Fibroblast of the conjunctiva (primary cell): ENCODE results near the gene TRAF3.
"Not testable (repeated sequence)": the region's sequence is repeated elsewhere in the genome, so short reads cannot be mapped to it uniquely, and the experiment has no call there.

Experiments used
- DNase-seq: peaks from one replicate; pipeline ENCODE4 v3.0.0-alpha.2; 2010; ENCODE audit warnings: low read depth

Gene TRAF3

DNA sequence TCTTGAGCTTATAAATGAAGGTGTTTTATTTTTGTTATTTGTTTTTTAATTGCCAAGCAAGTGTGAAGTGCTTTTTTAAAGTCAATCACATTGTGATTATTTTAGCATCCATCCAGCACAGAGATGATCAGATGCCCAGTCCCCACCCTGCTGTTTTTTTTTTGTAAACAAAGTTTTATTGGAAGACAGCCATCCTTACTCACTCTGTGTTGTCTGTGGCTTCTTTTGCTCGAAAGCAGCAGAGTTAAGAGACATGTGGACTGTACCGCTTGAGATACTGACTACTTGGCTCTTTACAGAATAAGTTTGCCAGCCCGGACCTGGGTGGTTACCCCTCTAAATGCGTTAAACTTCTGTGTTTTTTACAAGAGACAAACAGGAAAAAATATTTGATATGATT is 114.3 kb downstream of the TRAF3 start:
- peak; percentile 22 for DNase-seq

- DNase-seq: no peak
Measured at GRCh38 chr14:102892651-102893050, 115.4 kb downstream of the TRAF3 start.

- peak; percentile 86 for DNase-seq
Measured at GRCh38 chr14:102893452-102893851, 116.2 kb downstream of the TRAF3 start.

DNA sequence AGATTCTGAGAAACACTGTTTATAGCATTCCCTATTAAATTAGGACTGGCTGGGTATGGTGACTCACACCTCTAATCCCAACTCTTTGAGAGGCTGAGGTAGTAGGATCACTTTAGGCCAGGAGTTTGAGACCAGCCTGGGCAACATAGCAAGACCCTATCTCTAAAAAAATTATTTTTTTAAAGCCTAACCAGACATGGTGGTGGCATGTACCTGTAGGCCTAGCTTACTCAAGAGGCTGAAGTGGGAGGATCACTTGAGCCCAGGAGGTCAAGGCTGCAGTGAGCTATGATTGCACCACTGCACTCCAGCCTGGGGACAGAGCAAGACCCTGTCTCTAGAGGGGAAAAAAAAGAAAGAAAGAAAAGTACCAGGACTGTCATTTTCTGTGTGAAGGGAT is 119.5 kb downstream of the TRAF3 start:
- not testable (repeated sequence) for DNase-seq

DNA sequence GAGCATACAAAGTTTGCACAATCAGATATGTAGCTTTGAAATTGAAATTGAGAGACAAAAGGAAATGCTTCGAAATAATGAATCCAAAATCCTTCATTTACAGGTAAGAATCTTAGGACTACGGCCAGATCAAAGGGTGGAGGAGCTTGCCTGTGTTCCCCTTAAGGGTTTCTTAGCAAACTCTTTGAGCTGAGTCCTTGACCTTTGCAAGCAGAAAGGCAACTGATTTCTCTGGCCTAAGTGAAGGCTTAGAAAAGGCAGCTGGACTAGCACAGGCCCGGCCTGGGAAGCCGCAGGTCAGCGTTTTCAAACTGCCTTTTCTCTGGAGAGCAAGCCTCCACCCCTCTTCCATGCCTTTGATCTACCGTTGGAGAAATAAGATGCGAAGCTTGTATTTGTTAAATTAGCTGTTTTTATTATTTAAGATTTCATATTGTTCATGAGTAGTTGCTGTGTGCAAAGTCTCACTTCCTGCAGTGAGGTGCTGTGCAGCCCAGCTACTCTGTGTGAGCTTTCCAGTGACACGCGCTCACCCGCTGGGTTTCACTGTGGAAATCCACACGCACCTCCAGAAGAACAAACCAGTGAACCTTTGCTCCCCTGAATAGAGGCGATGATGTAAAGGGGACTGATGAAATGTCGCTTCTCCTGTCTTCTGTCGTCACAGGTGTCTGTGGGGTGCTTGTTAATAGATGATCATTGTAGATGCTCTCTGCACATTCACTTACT is 120.2 kb downstream of the TRAF3 start:
- no peak for DNase-seq

GRCh38 chr14:102898298-102898697 is 121.0 kb downstream of the TRAF3 start:
- DNase-seq: no peak

DNA sequence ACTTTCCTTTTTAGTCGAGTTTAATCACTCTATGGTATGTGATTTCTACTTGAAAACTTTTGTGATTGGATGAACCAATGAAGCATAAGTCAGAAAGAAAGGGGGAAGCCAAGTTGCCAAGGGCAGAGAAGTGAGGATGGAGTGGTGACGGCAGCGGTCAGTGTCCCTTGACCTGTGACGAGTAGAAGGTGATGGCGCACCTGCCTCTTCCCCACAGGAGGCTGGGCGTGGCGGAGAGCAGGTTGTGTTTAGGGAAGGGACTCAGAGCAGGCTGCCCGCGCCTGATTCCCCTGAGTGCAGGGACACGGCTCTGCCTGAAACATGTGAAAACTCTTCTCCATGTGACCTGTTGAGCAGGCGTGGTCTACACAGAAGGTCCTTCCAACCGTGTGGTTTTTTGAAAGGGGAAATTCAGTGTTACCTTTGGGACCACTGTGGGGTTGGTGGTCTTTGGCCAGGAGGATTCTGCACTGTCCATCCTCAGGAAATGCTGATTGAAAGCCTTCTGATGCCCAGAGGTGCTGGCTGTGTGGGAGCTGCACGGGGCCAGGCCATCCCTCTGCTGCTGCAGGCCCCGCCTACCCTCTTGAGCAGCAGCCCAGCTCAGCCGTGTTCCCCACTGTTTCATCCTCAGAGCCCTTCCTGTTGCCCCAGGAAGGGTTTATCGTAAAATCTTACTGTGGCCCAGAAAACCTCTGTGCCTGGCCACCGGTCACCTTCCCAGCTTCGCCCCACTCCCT is 121.7 kb downstream of the TRAF3 start:
- no peak for DNase-seq

DNA sequence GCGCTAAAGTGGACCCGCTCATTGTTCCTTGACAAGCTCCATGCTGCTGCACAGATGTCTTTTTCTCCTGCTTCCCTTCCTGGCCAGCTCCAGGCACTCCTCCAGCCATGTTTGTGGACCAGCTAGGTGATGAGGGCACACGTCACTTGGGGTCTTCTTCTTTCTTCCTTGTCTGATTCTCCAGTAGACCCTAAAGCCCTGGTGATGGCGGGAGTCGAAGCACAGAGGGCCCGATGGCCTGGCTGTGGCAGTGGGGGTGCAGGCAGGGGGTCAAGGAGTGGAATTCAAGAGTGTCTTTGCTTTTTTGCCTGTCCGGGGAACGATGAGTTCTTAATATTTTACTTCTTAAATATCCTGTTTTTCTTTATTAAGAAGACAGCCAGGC is 122.3 kb downstream of the TRAF3 start:
- DNase-seq: no peak

- no peak for DNase-seq
Measured at GRCh38 chr14:102900631-102901571, 123.7 kb downstream of the TRAF3 start.

- no peak for DNase-seq
Measured at GRCh38 chr14:102901633-102902032, 124.4 kb downstream of the TRAF3 start.

- no peak for DNase-seq
Measured at GRCh38 chr14:102902086-102902485, 124.8 kb downstream of the TRAF3 start.

DNA sequence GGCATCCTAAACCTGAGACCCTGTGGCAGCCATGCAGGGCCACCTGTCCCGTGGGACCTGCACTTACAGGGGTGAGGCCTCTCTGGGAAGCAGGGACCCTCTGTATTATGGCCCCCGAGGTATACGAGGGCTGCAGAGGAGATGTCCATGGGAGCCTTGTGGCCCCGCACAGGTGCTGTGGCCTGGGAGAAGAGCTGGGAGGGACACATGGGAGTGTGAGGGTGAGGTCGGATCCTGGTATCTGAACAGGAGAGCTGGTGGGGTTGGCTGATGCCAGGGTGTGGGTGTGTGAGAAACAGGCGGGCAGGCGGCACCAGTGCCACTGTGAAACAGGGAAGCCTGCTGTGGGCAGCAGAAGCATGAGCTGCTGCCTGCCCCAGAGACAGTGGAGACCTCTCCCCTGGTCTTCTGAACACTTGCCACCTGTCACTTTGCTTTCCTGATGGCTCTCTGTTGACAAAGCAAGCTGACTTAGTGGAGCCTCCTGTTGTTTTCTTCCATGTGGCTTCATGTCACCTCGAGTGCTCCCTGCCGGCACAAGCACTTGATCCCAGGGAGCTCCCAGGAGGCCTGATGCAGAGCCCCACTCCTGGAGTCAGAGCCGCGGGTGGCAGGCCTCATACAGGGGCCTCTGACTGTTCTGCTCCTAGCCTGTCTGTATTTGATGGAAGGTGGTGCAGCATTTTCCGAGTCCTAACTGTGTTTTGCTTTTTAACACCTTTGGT is 125.4 kb downstream of the TRAF3 start:
- no peak for DNase-seq

DNA sequence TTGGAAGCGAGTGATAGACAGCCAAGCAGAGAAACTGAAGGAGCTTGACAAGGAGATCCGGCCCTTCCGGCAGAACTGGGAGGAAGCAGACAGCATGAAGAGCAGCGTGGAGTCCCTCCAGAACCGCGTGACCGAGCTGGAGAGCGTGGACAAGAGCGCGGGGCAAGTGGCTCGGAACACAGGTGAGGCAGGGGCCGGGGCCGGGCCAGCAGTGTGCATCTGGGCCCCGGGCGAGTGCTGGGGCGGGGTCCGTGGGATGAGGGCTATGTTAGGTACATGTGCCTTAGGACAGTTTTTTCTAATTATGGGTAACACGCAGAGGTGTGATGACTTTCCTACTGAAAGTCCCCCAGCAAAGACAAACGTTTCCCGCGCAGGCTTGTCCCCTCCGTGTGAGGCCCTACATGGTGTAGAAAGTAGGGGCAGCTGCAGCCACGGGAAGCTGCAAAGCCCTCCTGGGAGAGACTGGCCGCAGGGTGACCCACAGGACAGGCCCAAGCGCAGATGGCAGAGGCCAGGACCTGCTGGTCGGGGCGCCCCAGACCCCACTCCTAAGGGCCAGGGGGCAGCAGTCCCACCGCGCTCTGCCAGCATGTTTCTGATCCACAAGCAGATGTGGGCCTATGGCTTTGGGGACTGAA is 126.1 kb downstream of the TRAF3 start:
- no peak for DNase-seq

DNA sequence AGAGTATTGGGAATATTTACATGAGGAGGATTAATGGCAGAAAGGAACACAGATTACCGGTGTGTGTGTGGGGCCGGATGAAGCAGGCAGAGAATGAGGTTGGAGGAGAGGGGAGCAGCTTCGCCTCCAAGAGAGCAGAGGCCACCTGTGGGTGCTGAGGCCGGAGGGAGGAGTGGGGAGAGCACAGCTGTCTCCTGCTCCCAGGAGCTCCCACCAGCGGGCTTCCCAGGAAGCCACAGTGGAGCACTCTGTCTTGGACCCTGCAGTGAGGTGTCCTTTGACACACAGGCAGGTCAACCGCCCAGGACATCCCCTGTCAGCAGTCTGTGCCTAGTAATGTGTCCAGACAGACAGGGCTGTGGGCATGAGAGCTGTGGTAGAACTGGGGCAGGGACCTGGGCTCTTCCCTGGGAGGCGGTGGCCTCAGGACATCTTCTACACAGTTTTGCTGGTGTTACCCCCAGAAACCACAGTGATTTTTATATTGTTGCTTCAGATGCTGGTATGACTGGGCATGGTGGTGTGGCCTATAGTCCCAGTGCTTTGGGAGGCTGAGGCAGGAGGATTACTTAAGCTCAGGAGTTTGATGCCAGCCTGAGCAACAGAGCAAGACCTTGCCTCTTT is 126.8 kb downstream of the TRAF3 start:
- no peak for DNase-seq

DNA sequence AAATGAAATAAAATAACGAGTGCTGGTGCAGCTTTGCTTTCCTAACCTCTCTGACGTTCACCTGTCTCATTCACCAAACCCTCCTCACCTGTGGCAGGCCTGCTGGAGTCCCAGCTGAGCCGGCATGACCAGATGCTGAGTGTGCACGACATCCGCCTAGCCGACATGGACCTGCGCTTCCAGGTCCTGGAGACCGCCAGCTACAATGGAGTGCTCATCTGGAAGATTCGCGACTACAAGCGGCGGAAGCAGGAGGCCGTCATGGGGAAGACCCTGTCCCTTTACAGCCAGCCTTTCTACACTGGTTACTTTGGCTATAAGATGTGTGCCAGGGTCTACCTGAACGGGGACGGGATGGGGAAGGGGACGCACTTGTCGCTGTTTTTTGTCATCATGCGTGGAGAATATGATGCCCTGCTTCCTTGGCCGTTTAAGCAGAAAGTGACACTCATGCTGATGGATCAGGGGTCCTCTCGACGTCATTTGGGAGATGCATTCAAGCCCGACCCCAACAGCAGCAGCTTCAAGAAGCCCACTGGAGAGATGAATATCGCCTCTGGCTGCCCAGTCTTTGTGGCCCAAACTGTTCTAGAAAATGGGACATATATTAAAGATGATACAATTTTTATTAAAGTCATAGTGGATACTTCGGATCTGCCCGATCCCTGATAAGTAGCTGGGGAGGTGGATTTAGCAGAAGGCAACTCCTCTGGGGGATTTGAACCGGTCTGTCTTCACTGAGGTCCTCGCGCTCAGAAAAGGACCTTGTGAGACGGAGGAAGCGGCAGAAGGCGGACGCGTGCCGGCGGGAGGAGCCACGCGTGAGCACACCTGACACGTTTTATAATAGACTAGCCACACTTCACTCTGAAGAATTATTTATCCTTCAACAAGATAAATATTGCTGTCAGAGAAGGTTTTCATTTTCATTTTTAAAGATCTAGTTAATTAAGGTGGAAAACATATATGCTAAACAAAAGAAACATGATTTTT is 128.2 kb downstream of the TRAF3 start:
- no peak for DNase-seq

- DNase-seq: no peak
Measured at GRCh38 chr14:102906616-102907302, 129.5 kb downstream of the TRAF3 start.

DNA sequence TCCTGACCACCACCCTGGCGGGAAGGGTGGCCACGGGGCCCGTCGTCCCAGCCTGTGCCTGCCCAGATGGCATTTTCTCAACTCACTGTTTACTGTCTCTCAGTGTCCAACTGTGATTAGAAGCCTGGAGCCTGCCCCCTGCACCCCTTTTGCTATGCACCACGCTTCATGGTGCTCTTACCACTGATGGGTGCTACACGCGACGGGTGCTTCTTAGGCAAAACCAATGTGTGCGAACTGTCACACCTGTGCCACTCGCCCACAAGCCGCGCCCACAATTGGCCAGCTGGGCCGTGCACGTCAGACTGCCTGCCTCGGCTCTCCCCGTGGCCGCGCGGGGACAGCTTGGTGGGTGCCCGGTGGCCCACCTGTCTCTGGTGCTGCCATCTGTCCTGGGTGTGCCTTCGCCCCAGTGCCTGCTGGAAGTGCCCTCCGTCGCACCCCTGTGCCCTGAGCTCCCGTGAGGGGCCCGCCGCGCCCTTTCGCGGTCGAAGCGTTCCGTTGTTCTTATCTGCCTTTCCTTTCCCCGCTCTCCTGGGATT is 130.1 kb downstream of the TRAF3 start:
- no peak for DNase-seq

DNA sequence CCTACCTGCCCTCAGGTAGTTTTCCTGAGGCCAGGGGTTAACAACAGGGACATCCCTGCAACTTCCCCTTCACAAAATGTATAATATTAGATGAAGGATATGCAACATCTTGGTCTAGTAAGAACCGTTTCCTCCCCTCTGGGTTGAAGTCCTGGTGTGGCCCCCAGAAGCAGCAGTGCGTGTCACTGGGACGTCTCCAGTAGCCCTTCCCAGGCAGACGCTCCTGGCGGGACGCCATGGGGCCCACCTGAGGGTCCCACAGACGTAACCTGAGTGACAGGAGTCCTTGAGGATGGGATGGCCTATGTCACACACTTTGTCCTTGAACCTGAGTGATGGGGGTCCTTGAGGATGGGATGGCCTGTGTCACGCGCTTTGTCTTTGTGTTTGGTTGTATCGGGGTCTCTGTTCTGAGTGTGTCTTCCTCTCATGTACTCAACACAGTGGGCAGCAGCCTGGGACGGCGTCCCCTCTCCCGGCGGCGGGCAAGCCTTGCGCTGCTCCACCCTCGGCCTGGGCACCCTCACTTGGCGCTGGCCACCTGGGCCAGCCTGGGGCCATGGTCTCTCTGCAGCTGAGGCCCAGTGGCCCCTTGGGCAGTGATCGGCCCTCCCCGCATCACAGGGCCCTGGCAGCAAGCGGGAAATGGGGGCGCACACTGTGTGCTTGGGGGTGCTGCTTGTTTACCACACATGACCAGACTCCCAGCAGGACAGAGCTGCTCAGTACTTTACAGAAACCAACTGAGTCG is 130.9 kb downstream of the TRAF3 start:
- no peak for DNase-seq
